ENCODE measurements around the gene COG2.

Gene COG2

GRCh38 chr1:230706887-230707731 is 64.8 kb downstream of the COG2 start:
- CTCF ChIA-PET = no interaction called here
- Histone ChIP-seq H3K27ac (ENCODE audit: extremely low read depth, low read depth, low read length) (no peak overlapping the region), H3K4me3 (ENCODE audit: low read depth, low read length) (no peak overlapping the region), H3K36me3 (ENCODE audit: control insufficient read depth in 2 of 2, insufficient read depth in 1 of 2, low read length in 2 of 2) (no peaks in the 10 kb centered on the region), H3K9me3 (ENCODE audit: control insufficient read depth, insufficient read depth, low read depth, low read length) (no peaks in the 10 kb centered on the region), H3K4me1 (ENCODE audit: control insufficient read depth, insufficient read depth, low read length) (no peaks in the 10 kb centered on the region)
- no peak for TF ChIP-seq ZEB2 (tag by site-specific recombination; IDR thresholded peaks at IDR 0.05)
- TF ChIP-seq ZFP3 (tag by site-specific recombination; IDR thresholded peaks at IDR 0.05; ENCODE audit: low read depth) = no peak
- TF ChIP-seq ZNF2 (tag by site-specific recombination; IDR thresholded peaks at IDR 0.05) = no peak
- no peak for TF ChIP-seq HOXA7 (CRISPR knock-in tag; IDR thresholded peaks at IDR 0.05; ENCODE audit: borderline replicate concordance)
- TF ChIP-seq ZNF132 (tag by site-specific recombination; IDR thresholded peaks at IDR 0.05; ENCODE audit: borderline replicate concordance) = no peak
- no peak for TF ChIP-seq ZNF555 (tag by site-specific recombination; conservative IDR thresholded peaks at IDR 0.05)
- POLR2A ChIA-PET = no interaction called here

- ChIA-PET CTCF (no interaction called here), POLR2A (no interaction called here)
- Histone ChIP-seq H3K4me3 (ENCODE audit: low read depth, low read length) (no peak overlapping the region), H3K9me3 (ENCODE audit: control insufficient read depth, insufficient read depth, low read depth, low read length) (no peaks in the 10 kb centered on the region), H3K36me3 (ENCODE audit: control insufficient read depth in 2 of 2, insufficient read depth in 1 of 2, low read length in 2 of 2) (no peaks in the 10 kb centered on the region), H3K27ac (ENCODE audit: extremely low read depth, low read depth, low read length) (no peak overlapping the region), H3K4me1 (ENCODE audit: control insufficient read depth, insufficient read depth, low read length) (no peaks in the 10 kb centered on the region)
- TF ChIP-seq ZNF571 (tag by site-specific recombination; IDR thresholded peaks at IDR 0.05) (no peak), REST (tag by site-specific recombination; IDR thresholded peaks at IDR 0.05) (peak; percentile 91)
These were observed 65.7 kb downstream of the COG2 start for GRCh38 chr1:230707732-230708630.

- TF ChIP-seq ZNF16 (tag by site-specific recombination; IDR thresholded peaks at IDR 0.05; ENCODE audit: low read depth) = no peak
- TF ChIP-seq KLF1 (tag by site-specific recombination; IDR thresholded peaks at IDR 0.05) = peak; percentile 41; the same call in 1 of the 2 replicates
- POLR2A ChIA-PET = no interaction called here
- Histone ChIP-seq H3K36me3 (ENCODE audit: control insufficient read depth in 2 of 2, insufficient read depth in 1 of 2, low read length in 2 of 2) (no peaks in the 10 kb centered on the region), H3K4me1 (ENCODE audit: control insufficient read depth, insufficient read depth, low read length) (no peaks in the 10 kb centered on the region), H3K27ac (ENCODE audit: extremely low read depth, low read depth, low read length) (no peak overlapping the region), H3K9me3 (ENCODE audit: control insufficient read depth, insufficient read depth, low read depth, low read length) (no peaks in the 10 kb centered on the region), H3K4me3 (ENCODE audit: low read depth, low read length) (no peak overlapping the region)
- CTCF ChIA-PET = no interaction called here
These were observed 66.6 kb downstream of the COG2 start for GRCh38 chr1:230708631-230709580.
